ENCODE measurements around the gene AGAP3. TPM values are rescaled to one million over a fixed set of nuclear protein-coding genes. Genes with fewer than 3 reads are reported as not detected.

AGAP3 gene
- total RNA-seq, 2 experiments from 2014 or later, result 29.8 to 36.5 TPM

DNA sequence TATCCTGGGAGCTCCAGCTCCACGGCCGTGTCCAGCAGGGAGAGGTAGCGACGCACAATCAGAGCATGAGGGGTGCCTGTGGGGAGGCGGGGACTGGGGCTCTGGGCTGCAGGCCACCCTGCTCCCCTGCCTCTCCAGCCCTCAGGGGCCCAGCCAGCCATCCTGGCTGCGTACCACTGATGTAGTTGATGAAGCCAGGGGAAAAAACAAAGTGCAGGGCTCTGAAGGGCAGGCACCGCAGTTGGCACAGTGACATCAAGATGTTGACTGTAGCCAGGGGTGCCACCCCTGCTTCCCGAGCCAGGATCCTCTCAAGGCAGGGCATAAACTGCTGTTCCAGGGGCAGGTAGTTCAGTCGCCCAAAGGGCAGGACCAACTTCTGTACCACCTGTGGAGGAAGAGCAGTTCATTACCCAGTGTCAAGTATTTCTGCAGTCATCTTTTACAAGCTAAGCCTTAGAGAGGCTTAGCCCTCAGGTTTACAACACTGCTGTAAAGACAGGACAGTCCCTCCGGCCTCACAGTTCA, 8.5 kb upstream of the AGAP3 start:
- Mint-ChIP-seq H3K4me1 (ENCODE audit: low read depth) (peaks cover 26% of the 10 kb centered on the region), H3K27me3 (no peaks in the 10 kb centered on the region), H3K27ac (peak overlapping the region; percentile 61), H3K4me3 (peak overlapping the region; percentile 26), H3K9me3 (no peaks in the 10 kb centered on the region), H3K36me3 (peaks cover 15% of the 10 kb centered on the region)
- ChIA-PET POLR2A (interaction anchor here (0.8 to 1.8 kb wide), 3 partner anchors 9 to 17 kb away, joined by 3 to 4 read pairs (median 3); partner anchors contain the start of gene AGAP3), CTCF (interaction anchor here (1.1 to 1.2 kb wide), 3 partner anchors 10 to 33 kb away, joined by 3 to 4 read pairs (median 4); no protein-coding TSS in a partner anchor)
- DNase-seq, result no peak
- intact Hi-C loops (cut with micrococcal nuclease), result no loop called here

DNA sequence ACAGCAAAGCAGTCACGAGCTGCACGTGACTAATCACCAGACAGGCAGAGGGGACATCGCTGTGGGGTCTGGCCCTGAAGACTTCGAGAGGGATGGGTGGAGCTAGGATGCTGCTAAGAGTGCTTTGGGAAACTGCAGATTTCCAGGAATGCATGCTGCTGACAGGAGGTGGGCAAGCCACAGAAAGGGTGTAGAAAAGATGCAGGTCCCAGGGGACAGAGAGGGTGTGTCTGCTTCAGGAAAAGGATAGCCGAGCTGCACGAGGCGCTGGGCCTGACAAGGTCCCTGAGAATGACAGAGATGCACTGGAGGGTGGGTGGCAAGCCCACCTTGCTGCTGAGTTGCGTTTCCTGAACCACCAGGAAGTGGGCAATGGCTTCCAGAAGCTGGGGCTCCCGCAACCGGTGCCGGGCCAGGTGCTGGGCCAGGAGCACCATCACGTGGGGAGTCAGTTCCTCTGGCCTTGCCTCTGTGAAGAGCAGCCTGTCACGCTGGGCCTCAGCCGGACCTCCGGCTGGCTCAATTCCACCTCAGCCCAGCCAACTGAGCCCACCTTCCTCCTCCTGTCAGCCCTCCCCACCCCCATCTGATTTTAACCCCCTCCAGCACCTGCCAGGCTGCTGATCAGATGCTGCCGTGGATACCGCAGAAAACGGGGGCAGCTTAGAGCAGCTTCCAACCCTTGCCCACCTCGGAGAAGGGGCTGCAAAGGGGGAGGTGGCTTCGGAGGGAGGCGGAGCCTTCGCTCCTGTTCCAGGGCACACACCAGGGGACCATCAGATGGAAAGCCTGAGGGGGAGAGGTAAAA, 7.8 kb upstream of the AGAP3 start:
- ChIA-PET POLR2A (interaction anchor here (0.8 to 1.8 kb wide), 2 partner anchors 8 to 11 kb away, joined by 3 to 4 read pairs; partner anchors contain the start of gene AGAP3), CTCF (interaction anchor here (0.7 to 1.1 kb wide), 2 partner anchors 10 to 116 kb away, joined by 3 read pairs; no protein-coding TSS in a partner anchor)
- intact Hi-C loops (cut with micrococcal nuclease), result no loop called here
- Mint-ChIP-seq H3K9me3 (no peaks in the 10 kb centered on the region), H3K36me3 (peaks cover 15% of the 10 kb centered on the region), H3K4me3 (peak overlapping the region; percentile 93), H3K27me3 (no peaks in the 10 kb centered on the region), H3K27ac (peak overlapping the region; percentile 61), H3K4me1 (ENCODE audit: low read depth) (peaks cover 28% of the 10 kb centered on the region)
- DNase-seq, result no peak

DNA sequence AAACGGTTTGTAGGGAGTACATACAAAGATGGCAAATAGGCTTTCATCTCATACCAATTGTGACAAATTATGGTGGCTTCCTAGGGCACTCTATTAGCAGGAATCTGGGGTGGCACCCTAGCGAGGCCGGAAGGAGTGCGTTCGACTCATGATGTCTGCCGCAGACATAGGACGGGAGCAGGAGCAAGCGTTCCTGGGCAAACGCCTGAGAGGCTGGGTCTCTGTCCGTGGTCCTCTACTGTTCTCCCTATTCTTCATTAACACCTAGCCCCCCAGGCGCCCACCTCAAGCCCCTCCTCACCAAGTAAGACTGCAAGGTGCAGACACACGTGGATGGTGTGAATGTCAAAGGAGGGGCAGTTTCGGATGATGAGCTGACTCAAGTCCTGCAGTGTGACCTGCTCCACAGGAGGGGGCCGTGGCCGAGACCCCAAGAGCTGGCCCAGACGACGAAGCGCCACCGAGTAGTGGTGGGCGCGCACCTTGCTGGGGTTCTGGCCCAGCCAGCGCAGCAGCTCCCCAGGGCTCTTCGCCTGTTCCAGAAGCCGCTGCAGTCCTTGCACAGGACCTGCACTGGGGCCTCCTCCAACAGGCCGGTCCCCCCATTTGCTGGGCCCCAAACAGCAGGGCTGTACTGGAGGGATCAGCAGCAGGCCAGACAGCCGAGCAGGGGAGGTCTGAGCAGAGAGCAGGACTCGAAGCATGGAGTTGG, 6.9 kb upstream of the AGAP3 start:
- Mint-ChIP-seq H3K36me3 (peaks cover 13% of the 10 kb centered on the region), H3K9me3 (no peaks in the 10 kb centered on the region), H3K27ac (peak overlapping the region; percentile 86), H3K4me1 (ENCODE audit: low read depth) (peaks cover 28% of the 10 kb centered on the region), H3K27me3 (no peaks in the 10 kb centered on the region), H3K4me3 (peak overlapping the region; percentile 93)
- CTCF ChIA-PET, result no interaction called here
- intact Hi-C loops (cut with micrococcal nuclease), result no loop called here
- POLR2A ChIA-PET, result no interaction called here
- DNase-seq, result no peak

DNA sequence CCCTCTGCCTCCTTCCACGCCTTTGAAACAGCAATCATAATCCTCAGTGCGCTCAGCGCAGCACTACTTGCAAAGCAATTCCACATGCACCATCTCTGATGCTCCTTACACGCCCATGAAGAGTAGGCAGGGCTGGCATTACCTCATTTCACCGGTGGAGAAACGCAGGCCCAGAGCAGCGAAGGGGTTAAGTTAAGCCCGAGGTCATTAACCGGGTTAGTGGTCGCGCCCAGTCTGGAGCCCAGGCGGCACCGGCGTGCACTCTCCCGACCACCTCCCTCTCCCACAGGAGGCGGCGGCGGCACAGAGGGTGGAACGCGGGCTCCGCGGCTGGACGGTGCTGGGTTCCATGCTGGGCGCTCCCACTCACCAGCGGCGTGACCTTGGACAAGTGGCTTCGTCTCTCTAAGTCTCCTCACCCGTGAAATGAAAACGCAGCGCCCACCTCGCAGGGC, 6.2 kb upstream of the AGAP3 start:
- intact Hi-C loops (cut with micrococcal nuclease), result loop anchor here (1.0 to 2.0 kb wide), 4 partner anchors 22 to 271 kb away; partner anchors contain the start of genes ABCF2 and CHPF2

DNA sequence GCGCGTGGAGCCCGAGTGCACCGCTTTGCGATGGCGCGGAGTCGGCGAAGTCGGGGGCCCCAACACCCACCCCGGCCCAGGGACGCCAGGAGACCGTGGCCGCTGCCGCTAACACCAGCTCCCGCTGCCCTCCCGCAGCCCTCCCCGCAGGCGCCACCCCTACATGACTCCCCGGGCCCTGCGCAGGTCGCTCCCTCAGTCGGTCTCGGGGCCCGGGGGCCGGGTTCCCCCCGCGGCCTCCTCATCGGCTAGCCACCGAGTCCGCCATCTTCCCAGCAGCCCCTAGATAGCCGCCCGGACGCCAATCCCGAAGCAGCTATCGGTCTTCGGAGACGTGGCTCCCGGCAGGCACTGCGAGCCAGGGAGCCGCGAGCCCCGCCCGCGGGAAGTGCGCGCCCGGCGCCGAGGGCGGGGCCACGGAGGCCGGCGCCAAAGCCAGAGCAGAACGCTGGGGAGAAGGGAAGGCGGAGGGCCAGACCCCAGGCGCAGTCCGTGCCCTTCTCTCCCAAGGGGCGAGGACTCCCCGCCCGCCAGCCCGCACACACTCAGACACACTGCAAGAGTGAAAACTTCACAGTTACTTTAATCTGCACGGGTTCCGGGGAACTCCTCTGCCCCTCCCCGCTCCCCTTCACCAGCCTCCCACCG, 5.6 kb upstream of the AGAP3 start, which contains the start of gene FASTK:
TSS of gene FASTK (minus strand) at position 288 of the 648 bp plus-strand sequence. CDS start at position 245, 43 bp downstream.
- DNase-seq, result peak; percentile 93
- CTCF ChIA-PET, result interaction anchor here (0.9 to 1.6 kb wide), 3 partner anchors 30 to 163 kb away, joined by 3 to 9 read pairs (median 4); no protein-coding TSS in a partner anchor
- Mint-ChIP-seq H3K9me3 (no peaks in the 10 kb centered on the region), H3K36me3 (peaks cover 11% of the 10 kb centered on the region), H3K4me3 (peak within 1 kb of the TSS; percentile 98), H3K4me1 (ENCODE audit: low read depth) (peaks cover 35% of the 10 kb centered on the region), H3K27ac (peak within 1 kb of the TSS; percentile 86), H3K27me3 (peaks cover 5% of the 10 kb centered on the region)
- intact Hi-C loops (cut with micrococcal nuclease), result loop anchor here (1.0 to 2.0 kb wide), 4 partner anchors 22 to 270 kb away; partner anchors contain the start of genes ABCF2 and CHPF2
- POLR2A ChIA-PET, result interaction anchor here (0.7 to 1.5 kb wide), 4 partner anchors 9 to 62 kb away, joined by 3 to 5 read pairs (median 4); partner anchors contain the start of gene ATG9B

More for the DNA sequence above, 6.2 kb upstream of the AGAP3 start:
- POLR2A ChIA-PET, result interaction anchor here (1.0 to 1.5 kb wide), 3 partner anchors 10 to 55 kb away, joined by 3 to 5 read pairs (median 5); partner anchors contain the start of gene ATG9B
- Mint-ChIP-seq H3K36me3 (peaks cover 13% of the 10 kb centered on the region), H3K4me1 (ENCODE audit: low read depth) (peaks cover 32% of the 10 kb centered on the region), H3K4me3 (peak overlapping the region; percentile 93), H3K27me3 (peaks cover 2% of the 10 kb centered on the region), H3K9me3 (no peaks in the 10 kb centered on the region), H3K27ac (peak overlapping the region; percentile 86)
- CTCF ChIA-PET, result interaction anchor here (0.9 to 1.6 kb wide), 3 partner anchors 30 to 164 kb away, joined by 3 to 9 read pairs (median 4); no protein-coding TSS in a partner anchor
- DNase-seq, result no peak

DNA sequence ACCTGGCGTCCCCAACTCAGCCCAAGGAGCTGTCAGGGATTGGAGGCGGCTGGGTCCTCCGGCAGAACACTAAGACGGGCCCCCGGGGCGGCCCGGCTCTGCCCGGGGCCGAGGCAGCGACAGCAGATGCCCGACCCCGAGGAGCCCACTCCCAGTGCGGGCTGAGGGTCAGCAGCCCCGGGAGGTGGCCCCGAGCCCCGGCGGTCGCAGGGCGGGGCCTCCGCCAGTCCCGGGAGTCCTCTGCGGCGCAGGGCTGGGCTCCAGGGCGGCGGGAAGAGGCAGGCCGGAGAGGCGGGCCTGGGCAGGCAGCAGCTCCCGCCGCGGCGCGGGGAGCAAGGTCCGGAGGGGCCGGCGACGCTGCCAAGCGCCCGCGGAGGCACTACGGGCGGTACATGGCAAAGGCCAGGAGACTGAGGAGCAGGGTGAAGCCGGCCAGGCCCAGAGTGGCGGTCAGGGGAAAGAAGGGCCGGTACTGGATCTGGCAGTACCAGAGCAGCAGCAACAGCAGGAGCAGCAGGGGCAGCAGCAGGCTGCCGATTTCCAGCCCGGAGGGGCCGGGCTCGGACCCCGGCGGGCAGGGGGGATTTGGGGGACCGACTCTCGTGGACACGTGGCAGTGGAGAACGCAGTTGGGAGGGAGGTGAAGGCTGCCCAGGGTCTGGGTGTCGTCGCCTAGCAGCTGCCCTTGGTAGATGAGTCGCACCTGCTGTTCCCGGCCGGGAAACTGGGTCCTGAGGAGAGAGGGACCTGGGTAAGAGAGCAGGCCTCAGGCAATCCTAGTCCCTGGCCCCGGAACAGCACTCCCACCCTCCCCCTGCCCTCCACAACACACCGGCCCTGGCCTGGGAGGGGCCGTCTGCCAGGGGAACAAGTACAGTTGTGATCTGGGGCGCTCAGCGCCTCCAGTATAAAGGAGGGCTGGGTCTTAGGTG, 4.8 kb upstream of the AGAP3 start:
- Mint-ChIP-seq H3K36me3 (peaks cover 6% of the 10 kb centered on the region), H3K4me3 (peak overlapping the region; percentile 98), H3K27me3 (peaks cover 5% of the 10 kb centered on the region), H3K9me3 (no peaks in the 10 kb centered on the region), H3K27ac (peak overlapping the region; percentile 70), H3K4me1 (ENCODE audit: low read depth) (peaks cover 38% of the 10 kb centered on the region)
- intact Hi-C loops (cut with micrococcal nuclease), result loop anchor here (2.0 kb wide), 2 partner anchors 151 to 269 kb away; partner anchors contain the start of gene CHPF2
- DNase-seq, result no peak
- ChIA-PET POLR2A (interaction anchor here (0.7 to 1.5 kb wide), 4 partner anchors 8 to 63 kb away, joined by 3 to 5 read pairs (median 4); partner anchors contain the start of gene ATG9B), CTCF (interaction anchor here (0.9 to 1.6 kb wide), 3 partner anchors 29 to 163 kb away, joined by 3 to 9 read pairs (median 4); no protein-coding TSS in a partner anchor)

DNA sequence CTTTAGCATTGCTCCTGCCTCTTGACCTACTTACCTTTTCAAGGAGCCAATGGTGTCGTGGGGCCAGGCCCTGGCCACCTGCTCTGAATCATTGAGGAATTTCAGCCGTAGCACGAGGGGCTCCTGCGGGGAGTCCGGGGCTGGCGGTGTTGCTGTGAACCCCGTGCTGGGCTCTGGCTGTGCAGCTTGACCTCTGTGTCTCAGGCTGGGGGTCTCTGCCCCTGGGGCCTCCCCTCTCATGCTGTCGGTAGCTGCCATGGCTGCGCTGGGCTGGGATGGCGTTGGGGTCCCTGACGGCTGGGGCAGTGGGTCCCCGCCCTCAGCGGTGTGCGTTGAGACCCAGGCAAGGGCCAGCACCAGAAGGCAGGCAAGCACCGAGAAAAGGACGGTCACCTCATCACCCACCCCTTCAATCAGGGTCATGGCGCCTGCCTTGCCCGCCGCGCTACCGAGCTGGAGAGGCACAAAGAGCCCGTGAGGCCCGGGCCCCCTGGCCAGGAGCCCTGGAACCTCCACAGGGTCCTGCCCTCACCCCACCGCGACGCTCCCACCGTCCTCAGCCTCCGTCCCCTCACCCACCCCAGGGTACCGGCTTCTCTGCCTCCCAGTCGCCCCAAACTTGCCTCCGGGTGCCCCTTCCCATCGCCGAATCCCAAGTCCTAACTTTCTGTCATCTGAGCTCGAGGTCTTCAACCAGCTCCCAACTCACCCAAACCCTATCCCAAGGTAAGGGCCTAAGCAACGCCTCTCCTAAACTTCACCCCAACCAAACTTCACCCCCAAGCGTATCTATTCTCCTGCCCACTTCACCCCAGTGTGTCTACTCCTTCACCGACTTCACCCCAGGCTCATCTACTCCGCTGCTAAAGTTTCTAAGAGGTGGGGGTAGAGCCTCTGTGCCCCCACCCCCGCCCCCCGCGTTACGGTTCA, 3.9 kb upstream of the AGAP3 start:
- peaks cover 38% of the 10 kb centered on the region for H3K4me1 Mint-ChIP-seq (ENCODE audit: low read depth)
- H3K4me3 Mint-ChIP-seq, result peak overlapping the region; percentile 98
- intact Hi-C loops (cut with micrococcal nuclease), result loop anchor here (1.0 kb wide), 1 partner anchor 54 kb away; the partner anchor contains the start of gene ABCB8
- POLR2A ChIA-PET, result interaction anchor here (0.6 kb wide), 1 partner anchor 24 kb away, joined by 3 read pairs; no protein-coding TSS in a partner anchor
- peaks cover 6% of the 10 kb centered on the region for H3K36me3 Mint-ChIP-seq
- H3K27me3 Mint-ChIP-seq, result peaks cover 5% of the 10 kb centered on the region
- no peak for DNase-seq
- H3K9me3 Mint-ChIP-seq, result no peaks in the 10 kb centered on the region
- H3K27ac Mint-ChIP-seq, result peak overlapping the region; percentile 78
- CTCF ChIA-PET, result interaction anchor here (1.8 kb wide), 1 partner anchor 54 kb away, joined by 8 read pairs; the partner anchor contains the start of gene ABCB8

DNA sequence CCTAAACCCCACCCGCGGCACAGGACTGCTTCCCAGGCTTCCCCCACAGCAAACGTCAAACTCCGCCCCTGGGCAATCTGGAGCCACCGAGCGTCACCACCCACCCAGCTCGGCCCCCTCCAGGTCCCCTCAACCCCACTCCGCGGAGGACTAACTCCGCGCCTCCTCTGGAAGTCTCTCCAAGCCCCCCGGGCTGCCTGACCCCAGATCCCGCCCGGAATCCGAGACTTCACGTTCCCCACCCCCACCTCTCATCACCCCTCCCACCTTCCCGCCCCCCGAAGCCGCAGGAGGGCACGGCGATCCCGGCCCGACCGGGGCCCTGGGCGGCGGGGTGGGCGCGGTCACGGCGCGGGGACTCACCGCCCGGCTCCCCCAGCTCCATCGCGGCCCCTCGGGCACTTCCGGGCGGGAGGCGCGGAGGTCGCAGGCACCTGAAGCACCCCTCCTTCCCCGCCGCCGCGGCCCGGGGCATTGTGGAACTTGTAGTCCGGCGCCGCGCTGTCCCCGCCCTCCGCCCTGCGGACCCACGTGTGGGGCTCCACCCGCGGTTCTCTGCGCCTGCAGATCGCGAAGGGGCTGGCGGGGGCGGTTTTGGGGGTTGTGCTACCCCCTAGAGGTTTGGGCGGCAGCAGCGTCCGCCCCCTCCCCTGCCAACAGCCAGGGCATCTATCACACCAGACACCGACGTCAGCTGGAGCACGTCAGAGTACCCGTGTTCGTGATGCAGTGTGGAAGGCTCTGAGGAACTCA, 3.0 kb upstream of the AGAP3 start, which contains the start of gene TMUB1:
TSS of gene TMUB1 (minus strand) at position 423 of the 753 bp plus-strand sequence. CDS start 930 bp downstream, outside the sequence.
- H3K9me3 Mint-ChIP-seq, result no peaks in the 10 kb centered on the region
- ChIA-PET POLR2A (interaction anchor here (0.6 to 1.0 kb wide), 2 partner anchors 23 to 25 kb away, joined by 3 read pairs; no protein-coding TSS in a partner anchor), CTCF (interaction anchor here (1.8 to 2.7 kb wide), 2 partner anchors 27 to 55 kb away, joined by 8 to 9 read pairs; partner anchors contain the start of gene ABCB8)
- H3K27ac Mint-ChIP-seq, result peak within 1 kb of the TSS; percentile 78
- intact Hi-C loops (cut with micrococcal nuclease), result loop anchor here (1.0 kb wide), 1 partner anchor 55 kb away; the partner anchor contains the start of gene ABCB8
- peaks cover 39% of the 10 kb centered on the region for H3K4me1 Mint-ChIP-seq (ENCODE audit: low read depth)
- H3K4me3 Mint-ChIP-seq, result peak within 1 kb of the TSS; percentile 98
- peak; percentile 85 for DNase-seq
- H3K27me3 Mint-ChIP-seq, result peaks cover 5% of the 10 kb centered on the region
- H3K36me3 Mint-ChIP-seq, result peaks cover 3% of the 10 kb centered on the region
